Left ventricle myocardium superior (tissue), 1 donor: ENCODE results near the gene EXOC3L4. TPM values are rescaled to one million over a fixed set of nuclear protein-coding genes. Genes with fewer than 3 reads are reported as not detected.

Source experiments
- ATAC-seq: fragments of 200-7000 bp; cut with Tn5 transposase; one replicate; pipeline ENCODE4 v1.9.1; 2020; ENCODE audit warnings: mild to moderate bottlenecking, moderate library complexity
- DNase-seq: peaks from one replicate; pipeline ENCODE4 v3.0.0-alpha.2; 2020
- intact Hi-C: fragments of 100-400 bp; cut with micrococcal nuclease; formaldehyde crosslinking; loops from one replicate; pipeline ENCODE4 v1.11.0; 2022
- total RNA-seq: library from RNA; stranded (reverse); fragmentation: NEBNext Ultra II Directional; extraction: Animal tissue kit (Norgen Biotek cat#: 25700); gene quantifications from one replicate; pipeline ENCODE4 v1.2.1, GENCODE V29; 2021
- donor health status: DM: no; HTN: yes; CAD: no; lungs with severe emphysema.

Gene EXOC3L4
- total RNA-seq, 1 donor from 2014 or later, result 0.42 TPM

DNA sequence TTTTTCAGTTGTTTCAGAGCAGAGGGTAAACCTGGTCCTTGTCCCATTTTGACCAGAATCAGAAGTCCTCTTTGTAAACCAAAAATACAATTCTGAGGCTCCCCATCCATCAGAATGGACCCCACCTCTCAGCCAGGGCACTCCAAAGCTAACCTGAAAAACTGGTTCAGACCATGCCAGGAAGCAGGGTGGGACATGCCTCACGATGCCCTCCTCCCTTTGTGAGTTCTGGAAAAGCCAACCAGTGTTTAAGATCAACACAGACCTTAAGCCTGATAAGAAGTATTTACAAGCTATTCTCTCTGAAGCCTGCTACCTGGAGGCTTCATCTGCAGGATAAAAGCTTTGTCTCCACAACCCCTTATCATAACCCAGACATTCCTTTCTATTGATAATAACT, 64.2 kb downstream of the EXOC3L4 start:
- ATAC-seq (no peak), DNase-seq (no peak)
- intact Hi-C loops, result no loop called here

Other genes starting within 250 kb of the EXOC3L4 start
- not detected for gene AMN, start 172.1 kb upstream of the EXOC3L4 start, total RNA-seq
- 75.1 TPM for gene CDC42BPB, start 37.2 kb upstream of the EXOC3L4 start, total RNA-seq
- gene LBHD2, start 10.5 kb upstream of the EXOC3L4 start, total RNA-seq, result not detected
- 50.5 TPM for gene TNFAIP2, start 28.7 kb downstream of the EXOC3L4 start, total RNA-seq
- 240 TPM for gene EIF5, start 239.5 kb downstream of the EXOC3L4 start, total RNA-seq